Mammary epithelial cell (primary cell): ENCODE data around the gene TAAR1.
"Not testable (repeated sequence)": the region's sequence is repeated elsewhere in the genome, so short reads cannot be mapped to it uniquely, and the experiment has no call there.

Experiments
- CTCF ChIP-seq, 2 donors: IDR thresholded peaks in 1 of 2; conservative IDR thresholded peaks in 1 of 2; 2 replicates each; pipeline ENCODE4 v1.5.1; 2011 to 2012; ENCODE audit warnings: inconsistent platforms in 2 of 2, low read length in 2 of 2, mild to moderate bottlenecking in 2 of 2, control low read depth in 1 of 2, low read depth in 1 of 2; ENCODE audit not compliant: insufficient read depth in 1 of 2; ENCODE audit errors: extremely low read depth in 1 of 2
- EZH2 ChIP-seq: IDR thresholded peaks from 2 replicates; pipeline ENCODE4 v1.6.1; 2012; ENCODE audit warnings: low read length, inconsistent platforms, borderline replicate concordance

GRCh38 chr6:132635906-132636305 is 23.1 kb downstream of the TAAR1 start:
- TF ChIP-seq CTCF (conservative IDR thresholded peaks at IDR 0.05 in 1 of 2, IDR thresholded peaks at IDR 0.05 in 1 of 2; ENCODE audit: extremely low read depth in 1 of 2, insufficient read depth in 1 of 2, low read depth in 1 of 2, low read length in 2 of 2); EZH2: not testable (repeated sequence)
